Nephron progenitor cell (in vitro differentiated cells): Measurements from ENCODE around the gene CD4.

Experiments used
- DNase-seq: peaks from one replicate; pipeline ENCODE4 v3.0.0; 2021
- H3K27ac Mint-ChIP-seq: 2 replicates; pipeline ENCODE4 v1.8.0; 2021; ENCODE audit warnings: mild to moderate bottlenecking, moderate library complexity, mixed read lengths
- H3K27me3 Mint-ChIP-seq: 2 replicates; pipeline ENCODE4 v1.8.0; 2021; ENCODE audit warnings: mild to moderate bottlenecking, low read depth, mixed read lengths; ENCODE audit not compliant: poor library complexity
- H3K36me3 Mint-ChIP-seq: 2 replicates; pipeline ENCODE4 v1.8.0; 2021; ENCODE audit warnings: low read depth, mixed read lengths
- H3K4me1 Mint-ChIP-seq: 2 replicates; pipeline ENCODE4 v1.8.0; 2021; ENCODE audit warnings: mixed read lengths
- H3K4me3 Mint-ChIP-seq: 2 replicates; pipeline ENCODE4 v1.8.0; 2021; ENCODE audit warnings: mild to moderate bottlenecking, moderate library complexity, mixed read lengths
- H3K9me3 Mint-ChIP-seq: 2 replicates; pipeline ENCODE4 v1.8.0; 2021; ENCODE audit warnings: mild to moderate bottlenecking, moderate library complexity, mixed read lengths
- TF ChIP-seq, protein P1 (sequence below): fragments of 200-600 bp; sonication (generic); IDR thresholded peaks from 2 replicates; pipeline ENCODE4 v1.5.0; 2021; ENCODE audit warnings: antibody characterized with exemption

Gene CD4

DNA sequence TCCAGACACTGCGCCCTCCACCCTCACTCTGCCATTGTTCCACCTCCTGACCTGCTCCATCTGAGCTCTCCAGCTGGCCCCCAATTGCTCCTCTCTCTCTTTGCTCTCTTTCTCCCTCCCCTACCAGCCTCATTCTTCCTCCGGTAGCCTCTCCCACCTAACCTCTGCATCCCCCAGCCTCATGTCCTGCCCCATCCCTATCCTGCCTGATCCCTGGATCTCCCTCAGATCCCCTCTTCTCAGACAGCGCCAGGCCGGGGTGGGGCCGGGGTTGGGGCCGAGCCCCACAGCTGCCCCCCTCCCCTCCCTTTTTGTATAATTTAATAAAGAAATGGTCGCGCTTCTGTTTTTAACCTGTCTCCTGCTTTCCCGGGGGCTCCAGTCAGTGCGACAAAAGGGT, 18.7 kb upstream of the CD4 start:
- H3K36me3 Mint-ChIP-seq = peaks cover 24% of the 10 kb centered on the region
- H3K9me3 Mint-ChIP-seq = no peaks in the 10 kb centered on the region
- peak overlapping the region; percentile 90 for H3K27ac Mint-ChIP-seq
- H3K27me3 Mint-ChIP-seq = peaks cover 12% of the 10 kb centered on the region
- DNase-seq = no peak
- H3K4me3 Mint-ChIP-seq = peak overlapping the region; percentile 32
- TF ChIP-seq, protein P1, sequence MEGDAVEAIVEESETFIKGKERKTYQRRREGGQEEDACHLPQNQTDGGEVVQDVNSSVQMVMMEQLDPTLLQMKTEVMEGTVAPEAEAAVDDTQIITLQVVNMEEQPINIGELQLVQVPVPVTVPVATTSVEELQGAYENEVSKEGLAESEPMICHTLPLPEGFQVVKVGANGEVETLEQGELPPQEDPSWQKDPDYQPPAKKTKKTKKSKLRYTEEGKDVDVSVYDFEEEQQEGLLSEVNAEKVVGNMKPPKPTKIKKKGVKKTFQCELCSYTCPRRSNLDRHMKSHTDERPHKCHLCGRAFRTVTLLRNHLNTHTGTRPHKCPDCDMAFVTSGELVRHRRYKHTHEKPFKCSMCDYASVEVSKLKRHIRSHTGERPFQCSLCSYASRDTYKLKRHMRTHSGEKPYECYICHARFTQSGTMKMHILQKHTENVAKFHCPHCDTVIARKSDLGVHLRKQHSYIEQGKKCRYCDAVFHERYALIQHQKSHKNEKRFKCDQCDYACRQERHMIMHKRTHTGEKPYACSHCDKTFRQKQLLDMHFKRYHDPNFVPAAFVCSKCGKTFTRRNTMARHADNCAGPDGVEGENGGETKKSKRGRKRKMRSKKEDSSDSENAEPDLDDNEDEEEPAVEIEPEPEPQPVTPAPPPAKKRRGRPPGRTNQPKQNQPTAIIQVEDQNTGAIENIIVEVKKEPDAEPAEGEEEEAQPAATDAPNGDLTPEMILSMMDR = no peak
- peaks cover 67% of the 10 kb centered on the region for H3K4me1 Mint-ChIP-seq

DNA sequence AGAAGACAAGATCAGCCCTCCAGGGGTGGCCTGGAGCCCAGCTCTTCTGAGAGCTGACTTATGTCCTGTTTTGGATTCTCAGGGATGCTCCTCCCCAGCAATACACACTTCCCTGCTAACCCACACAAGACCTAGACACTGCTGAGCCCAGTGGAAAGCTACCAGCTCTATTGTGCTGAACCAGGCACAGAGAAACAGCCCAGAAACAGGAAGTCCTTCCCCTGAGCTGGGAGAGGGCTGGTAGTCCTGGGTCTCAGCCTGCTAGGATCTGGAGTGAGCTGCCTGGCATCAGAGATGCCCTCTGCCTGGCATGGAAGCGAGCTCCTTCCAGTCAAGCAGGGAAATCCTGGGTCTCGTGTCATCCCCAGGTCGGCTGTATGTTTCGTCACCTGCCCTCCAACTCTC, 18.2 kb upstream of the CD4 start:
- peaks cover 28% of the 10 kb centered on the region for H3K36me3 Mint-ChIP-seq
- TF ChIP-seq, protein P1 = no peak
- H3K4me3 Mint-ChIP-seq = peak overlapping the region; percentile 32
- peak overlapping the region; percentile 90 for H3K27ac Mint-ChIP-seq
- DNase-seq = no peak
- H3K4me1 Mint-ChIP-seq = peaks cover 68% of the 10 kb centered on the region
- H3K9me3 Mint-ChIP-seq = no peaks in the 10 kb centered on the region
- peaks cover 12% of the 10 kb centered on the region for H3K27me3 Mint-ChIP-seq

DNA sequence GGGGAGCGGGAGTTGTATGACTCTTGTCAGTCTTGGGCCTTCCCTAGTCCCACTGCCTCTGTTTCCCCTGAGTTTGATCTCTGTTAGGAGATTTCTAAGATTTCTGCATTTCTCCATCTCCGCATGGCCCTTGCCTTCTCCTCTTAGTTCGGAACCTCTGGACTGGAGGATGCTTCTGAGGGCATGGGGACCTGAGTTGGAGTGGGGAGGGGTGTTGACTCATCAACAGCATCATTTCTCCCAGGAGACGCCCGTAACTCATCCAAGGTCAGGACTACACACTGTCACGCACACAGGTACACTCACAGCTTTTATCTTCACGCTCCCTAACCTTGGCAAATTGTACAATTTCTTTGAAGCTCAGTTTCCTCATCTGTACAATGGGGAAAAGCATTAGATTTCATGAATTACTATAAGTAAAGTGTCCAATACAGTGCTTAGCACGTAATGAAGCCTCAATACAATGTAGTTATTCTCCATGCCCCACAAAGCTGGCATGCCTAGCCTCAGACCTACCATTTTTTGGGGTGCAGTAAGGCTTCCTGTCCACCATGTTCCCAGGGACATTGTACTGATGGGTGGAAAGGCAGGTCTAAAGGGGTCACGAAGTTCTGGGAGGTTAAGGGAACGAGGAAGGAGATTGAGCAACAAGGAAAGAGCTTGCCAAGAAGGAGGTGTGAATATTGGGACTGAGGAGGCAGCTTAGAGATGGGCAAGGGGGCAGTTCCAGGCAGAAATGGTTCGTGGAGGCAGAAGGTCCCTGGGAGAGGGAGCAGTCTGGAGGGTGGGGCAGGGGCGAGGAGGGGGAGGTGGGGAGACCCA, 17.6 kb upstream of the CD4 start:
- H3K27ac Mint-ChIP-seq = peak overlapping the region; percentile 90
- TF ChIP-seq, protein P1 = no peak
- H3K9me3 Mint-ChIP-seq = no peaks in the 10 kb centered on the region
- peaks cover 12% of the 10 kb centered on the region for H3K27me3 Mint-ChIP-seq
- DNase-seq = no peak
- H3K4me3 Mint-ChIP-seq = peak overlapping the region; percentile 67
- peaks cover 34% of the 10 kb centered on the region for H3K36me3 Mint-ChIP-seq
- peaks cover 74% of the 10 kb centered on the region for H3K4me1 Mint-ChIP-seq

DNA sequence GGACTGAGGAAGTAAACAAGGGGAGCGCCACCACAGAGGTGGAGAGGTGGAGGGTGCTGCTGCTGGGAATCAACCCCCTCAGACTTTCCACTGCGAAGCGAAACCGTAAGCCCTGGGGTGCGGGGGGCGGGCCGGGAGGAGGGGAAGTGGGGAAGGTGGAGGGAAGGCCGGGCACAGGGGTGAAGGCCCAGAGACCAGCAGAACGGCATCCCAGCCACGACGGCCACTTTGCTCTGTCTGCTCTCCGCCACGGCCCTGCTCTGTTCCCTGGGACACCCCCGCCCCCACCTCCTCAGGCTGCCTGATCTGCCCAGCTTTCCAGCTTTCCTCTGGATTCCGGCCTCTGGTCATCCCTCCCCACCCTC, 17.0 kb upstream of the CD4 start, which contains the start of gene LAG3:
LAG3 (plus strand) TSS at position 190 of the 365 bp plus-strand sequence. CDS start 333 bp downstream, outside the sequence.
- H3K4me1 Mint-ChIP-seq = peaks cover 76% of the 10 kb centered on the region
- TF ChIP-seq, protein P1 = no peak
- peaks cover 39% of the 10 kb centered on the region for H3K36me3 Mint-ChIP-seq
- H3K27ac Mint-ChIP-seq = peak within 1 kb of the TSS; percentile 90
- H3K27me3 Mint-ChIP-seq = peaks cover 12% of the 10 kb centered on the region
- DNase-seq = no peak
- H3K4me3 Mint-ChIP-seq = peak within 1 kb of the TSS; percentile 75
- no peaks in the 10 kb centered on the region for H3K9me3 Mint-ChIP-seq

DNA sequence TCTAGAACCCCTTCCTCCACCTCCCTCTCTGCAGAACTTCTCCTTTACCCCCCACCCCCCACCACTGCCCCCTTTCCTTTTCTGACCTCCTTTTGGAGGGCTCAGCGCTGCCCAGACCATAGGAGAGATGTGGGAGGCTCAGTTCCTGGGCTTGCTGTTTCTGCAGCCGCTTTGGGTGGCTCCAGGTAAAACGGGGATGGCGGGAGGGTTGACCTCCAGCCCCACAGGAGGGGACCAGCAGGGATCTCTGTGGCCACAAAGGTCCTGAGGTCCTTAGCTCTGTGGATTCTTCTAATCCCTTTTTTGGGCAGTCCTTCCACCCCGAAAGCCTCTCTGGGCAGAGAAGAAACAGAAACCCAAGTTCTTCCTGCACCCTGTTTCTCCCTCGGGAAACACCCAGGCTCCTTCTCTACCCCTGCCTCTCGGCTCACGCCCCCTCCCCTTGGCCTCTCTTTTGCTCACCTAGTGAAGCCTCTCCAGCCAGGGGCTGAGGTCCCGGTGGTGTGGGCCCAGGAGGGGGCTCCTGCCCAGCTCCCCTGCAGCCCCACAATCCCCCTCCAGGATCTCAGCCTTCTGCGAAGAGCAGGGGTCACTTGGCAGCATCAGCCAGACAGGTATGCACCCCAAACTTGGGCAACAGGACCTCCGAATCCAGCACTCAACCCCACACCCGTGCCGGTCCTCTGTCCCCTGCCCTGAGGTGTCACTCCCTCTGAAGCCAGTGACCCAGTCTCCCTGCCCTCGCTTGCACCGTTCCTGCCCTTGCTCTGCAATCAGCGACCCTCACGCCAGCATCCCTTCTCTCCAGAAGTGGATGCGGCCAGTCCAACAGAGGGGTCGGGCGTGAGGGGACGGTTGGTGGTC, 16.4 kb upstream of the CD4 start:
- DNase-seq = no peak
- Mint-ChIP-seq H3K27me3 (peaks cover 15% of the 10 kb centered on the region), H3K4me1 (peaks cover 77% of the 10 kb centered on the region), H3K27ac (no peak overlapping the region), H3K36me3 (peaks cover 45% of the 10 kb centered on the region), H3K4me3 (peak overlapping the region; percentile 75), H3K9me3 (no peaks in the 10 kb centered on the region)
- TF ChIP-seq, protein P1 = no peak
